Neural cell (in vitro differentiated cells): ENCODE data around the gene CLPSL1.

Source experiments
- EP300 ChIP-seq: fragments of 450-650 bp; conservative IDR thresholded peaks from 2 replicates; pipeline ENCODE4 v1.6.1; 2014; ENCODE audit warnings: antibody characterized with exemption, mild to moderate bottlenecking, moderate library complexity; ENCODE audit not compliant: poor library complexity, severe bottlenecking
- POLR2AphosphoS5 ChIP-seq: IDR thresholded peaks from 2 replicates; pipeline ENCODE4 v1.6.1; 2012
- TF ChIP-seq, protein P1 (sequence below): fragments of 450-650 bp; IDR thresholded peaks from 2 replicates; pipeline ENCODE4 v1.5.1; 2014; ENCODE audit warnings: antibody characterized with exemption, mild to moderate bottlenecking, moderate library complexity; ENCODE audit not compliant: poor library complexity, severe bottlenecking

DNA sequence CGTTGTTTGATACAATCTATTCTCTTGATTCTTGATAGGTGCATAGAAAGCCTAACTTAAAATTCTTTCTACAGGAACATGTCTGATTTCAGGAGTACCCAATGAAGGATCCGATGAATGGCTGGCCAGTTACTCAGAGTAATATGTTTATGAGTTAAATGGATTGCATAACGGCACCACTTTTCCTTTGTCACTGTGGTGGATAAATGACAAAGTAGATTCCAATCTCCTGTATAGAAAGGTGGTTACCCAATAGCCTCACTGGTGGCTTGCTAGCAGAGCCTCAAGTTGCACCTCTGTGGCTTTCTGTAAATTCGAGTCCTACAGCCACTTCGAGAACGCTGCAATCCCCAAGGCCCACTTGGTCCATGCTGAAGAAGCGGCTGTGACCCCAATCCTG is 52.7 kb downstream of the CLPSL1 start:
- TF ChIP-seq EP300 (no peak), POLR2AphosphoS5 (no peak)
- TF ChIP-seq, protein P1, sequence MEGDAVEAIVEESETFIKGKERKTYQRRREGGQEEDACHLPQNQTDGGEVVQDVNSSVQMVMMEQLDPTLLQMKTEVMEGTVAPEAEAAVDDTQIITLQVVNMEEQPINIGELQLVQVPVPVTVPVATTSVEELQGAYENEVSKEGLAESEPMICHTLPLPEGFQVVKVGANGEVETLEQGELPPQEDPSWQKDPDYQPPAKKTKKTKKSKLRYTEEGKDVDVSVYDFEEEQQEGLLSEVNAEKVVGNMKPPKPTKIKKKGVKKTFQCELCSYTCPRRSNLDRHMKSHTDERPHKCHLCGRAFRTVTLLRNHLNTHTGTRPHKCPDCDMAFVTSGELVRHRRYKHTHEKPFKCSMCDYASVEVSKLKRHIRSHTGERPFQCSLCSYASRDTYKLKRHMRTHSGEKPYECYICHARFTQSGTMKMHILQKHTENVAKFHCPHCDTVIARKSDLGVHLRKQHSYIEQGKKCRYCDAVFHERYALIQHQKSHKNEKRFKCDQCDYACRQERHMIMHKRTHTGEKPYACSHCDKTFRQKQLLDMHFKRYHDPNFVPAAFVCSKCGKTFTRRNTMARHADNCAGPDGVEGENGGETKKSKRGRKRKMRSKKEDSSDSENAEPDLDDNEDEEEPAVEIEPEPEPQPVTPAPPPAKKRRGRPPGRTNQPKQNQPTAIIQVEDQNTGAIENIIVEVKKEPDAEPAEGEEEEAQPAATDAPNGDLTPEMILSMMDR = no peak
